Endothelial cell of umbilical vein (primary cell): ENCODE data around the gene LTB4R. TPM values are rescaled to one million over a fixed set of nuclear protein-coding genes. Genes with fewer than 3 reads are reported as not detected.

Experiments used
- BruUV-seq: library from RNA; stranded (reverse); fragments of 400-500 nt; replicated peaks from 2 replicates; lab custom pipeline; 2021; lab: Mats Ljungman, UMichigan
- CTCF ChIA-PET: fragments of 300-600, 350-600 bp; sonication (Branson Sonifier 250); formaldehyde crosslinking; loops from one replicate; lab custom pipeline; 2021; ENCODE audit warnings: antibody characterized with exemption, inconsistent platforms; lab: Charles Lee
- POLR2A ChIA-PET: fragments of 300-600, 350-600 bp; sonication (Branson Sonifier 250); formaldehyde crosslinking; loops from one replicate; lab custom pipeline; 2021; ENCODE audit warnings: antibody characterized with exemption, inconsistent platforms; lab: Charles Lee
- DNase-seq: peaks from one replicate; pipeline ENCODE4 v3.0.0-alpha.2; 2011; ENCODE audit warnings: low read depth, low spot score
- FAIRE-seq: peaks from 2 replicates; lab custom pipeline; 2011; peaks lifted over from hg19 to GRCh38; lab: Jason Lieb, UNC
- H2AFZ ChIP-seq: 2 replicates; pipeline ENCODE4 v1.6.0; 2012; ENCODE audit warnings: low read depth, low read length, control low read depth, inconsistent platforms
- H3K27ac ChIP-seq: 2 replicates; pipeline ENCODE4 v1.5.1; 2011; ENCODE audit warnings: low read depth, mild to moderate bottlenecking, control low read depth, low read length, moderate library complexity; ENCODE audit not compliant: insufficient read depth
- H3K27me3 ChIP-seq, 2 experiments: 2 replicates each; pipeline versions ENCODE4 v1.6.0 to v1.6.1; 2011; ENCODE audit warnings: low read length in 2 of 2, mixed read lengths in 1 of 2; ENCODE audit not compliant: control insufficient read depth in 2 of 2, insufficient read depth in 2 of 2
- H3K36me3 ChIP-seq, 2 experiments: 2 replicates in 1 of 2; 3 replicates in 1 of 2; pipeline ENCODE4 v1.5.1; 2011; ENCODE audit warnings: low read length in 2 of 2, mild to moderate bottlenecking in 1 of 2, moderate library complexity in 1 of 2; ENCODE audit not compliant: control insufficient read depth in 2 of 2, insufficient read depth in 2 of 2; ENCODE audit errors: extremely low read depth in 1 of 2
- H3K4me1 ChIP-seq: 3 replicates; pipeline ENCODE4 v1.5.1; 2011; ENCODE audit warnings: mild to moderate bottlenecking, low read length; ENCODE audit not compliant: control insufficient read depth, insufficient read depth; ENCODE audit errors: extremely low read depth
- H3K4me2 ChIP-seq: 2 replicates; pipeline ENCODE4 v1.6.1; 2011; ENCODE audit warnings: low read length, control low read depth, mixed read lengths; ENCODE audit not compliant: insufficient read depth
- H3K4me3 ChIP-seq, 3 experiments: fragments of 200-600 bp in 1 of 3; sonication (generic), shearing (Covaris generic) in 1 of 3; replicated peaks in 1 of 3; 2 replicates each; pipeline ENCODE4 v1.5.1; 2011 to 2016; ENCODE audit warnings: control low read depth in 3 of 3, low read length in 3 of 3, mild to moderate bottlenecking in 2 of 3, inconsistent platforms in 1 of 3, low read depth in 1 of 3, moderate library complexity in 1 of 3; ENCODE audit not compliant: insufficient read depth in 1 of 3
- H3K79me2 ChIP-seq: 2 replicates; pipeline ENCODE4 v1.6.0; 2012; ENCODE audit warnings: low read length, inconsistent platforms; ENCODE audit not compliant: control insufficient read depth, insufficient read depth
- H3K9ac ChIP-seq: replicated peaks from 2 replicates; pipeline ENCODE3; 2011; ENCODE audit warnings: low read length, control low read depth; ENCODE audit not compliant: insufficient read depth; ENCODE audit errors: extremely low read depth
- H3K9me1 ChIP-seq: replicated peaks from 3 replicates; pipeline ENCODE4 v1.6.0; 2011; ENCODE audit warnings: mild to moderate bottlenecking, low read length; ENCODE audit not compliant: control insufficient read depth, insufficient read depth; ENCODE audit errors: extremely low read depth
- H3K9me3 ChIP-seq: replicated peaks from 2 replicates; pipeline ENCODE4 v1.5.1; 2012; ENCODE audit warnings: low read length, inconsistent platforms; ENCODE audit not compliant: control insufficient read depth, insufficient read depth
- H4K20me1 ChIP-seq: replicated peaks from 2 replicates; pipeline ENCODE3; 2011; ENCODE audit warnings: mild to moderate bottlenecking, low read length; ENCODE audit not compliant: control insufficient read depth, insufficient read depth; ENCODE audit errors: extremely low read depth
- CTCF ChIP-seq, 2 donors: IDR thresholded peaks; 1 replicate in 1 of 2; 2 replicates in 1 of 2; pipeline ENCODE4 v1.5.1; 2011; ENCODE audit warnings: low read length in 2 of 2, mild to moderate bottlenecking in 2 of 2, moderate library complexity in 2 of 2, control low read depth in 1 of 2, inconsistent platforms in 1 of 2, low read depth in 1 of 2; ENCODE audit not compliant: insufficient read depth in 1 of 2; ENCODE audit errors: extremely low read depth in 1 of 2
- EZH2 ChIP-seq: IDR thresholded peaks from 2 replicates; pipeline ENCODE4 v1.6.1; 2012; ENCODE audit warnings: borderline replicate concordance, low read depth, mild to moderate bottlenecking, moderate library complexity, low read length, inconsistent platforms; ENCODE audit not compliant: severe bottlenecking
- FOS ChIP-seq: IDR thresholded peaks from 2 replicates; pipeline ENCODE4 v1.6.1; 2011; ENCODE audit warnings: mild to moderate bottlenecking, low read length, moderate library complexity, borderline replicate concordance; ENCODE audit not compliant: insufficient read depth
- GATA2 ChIP-seq: IDR thresholded peaks from 2 replicates; pipeline ENCODE4 v1.7.0; 2011; ENCODE audit warnings: low read depth, mild to moderate bottlenecking, moderate library complexity, mixed read lengths, low read length; ENCODE audit not compliant: insufficient read length, insufficient read depth
- JUN ChIP-seq: IDR thresholded peaks from 2 replicates; pipeline ENCODE4 v1.6.1; 2011; ENCODE audit warnings: borderline replicate concordance, low read depth; ENCODE audit not compliant: insufficient read length, insufficient read depth
- MAX ChIP-seq: IDR thresholded peaks from 2 replicates; pipeline ENCODE4 v1.6.1; 2011; ENCODE audit not compliant: insufficient read depth, insufficient read length
- MYC ChIP-seq: IDR thresholded peaks from one replicate; pipeline ENCODE4 v1.6.1; 2011; ENCODE audit warnings: mild to moderate bottlenecking, low read depth, low read length
- POLR2A ChIP-seq: IDR thresholded peaks from 2 replicates; pipeline ENCODE4 v1.6.1; 2012; ENCODE audit warnings: low read depth, mild to moderate bottlenecking, control low read depth, low read length
- POLR2AphosphoS5 ChIP-seq: IDR thresholded peaks from 2 replicates; pipeline ENCODE4 v1.6.1; 2012; ENCODE audit warnings: low read depth, mild to moderate bottlenecking, control low read depth, low read length, moderate library complexity; ENCODE audit not compliant: insufficient read depth
- dilution Hi-C: fragments of 300-500 bp; cut with MboI; formaldehyde crosslinking; loops from one replicate; pipeline ENCODE4 v1.15.0; 2019; ENCODE audit warnings: low sequenced_read_pairs; ENCODE audit not compliant: extremely low pct_ligation_motif_present
- intact Hi-C: fragments of 100-400 bp; cut with micrococcal nuclease; formaldehyde crosslinking; loops from one replicate; pipeline ENCODE4 v1.10.0; 2022
- polyA plus RNA-seq, 4 experiments: library from polyadenylated mRNA; depleted of rRNA in 3 of 4; stranded (reverse) in 3 of 4; unstranded in 1 of 4; fragments of >200 nt; gene quantifications; 2 replicates each; pipeline versions ENCODE4 v1.2.1 to v1.2.3, GENCODE V29; 2011 to 2012; ENCODE audit warnings: missing spikeins in 1 of 4
- total RNA-seq: library from RNA; stranded (reverse); gene quantifications from 2 replicates; pipeline ENCODE4 v1.2.3, GENCODE V29; 2021

Gene LTB4R
- total and polyA plus RNA-seq, 2 donors (not counting 3 experiments of a cell fraction or from before 2014, with no cell fraction given) = 9.1 to 10.5 TPM

- DNase-seq = no peak
- Histone ChIP-seq H3K4me1 (peaks cover 10% of the 10 kb centered on the region), H3K9me1 (no peaks in the 10 kb centered on the region), H3K27me3 (peaks cover 8 to 9% of the 10 kb centered on the region in 2 experiments), H3K9me3 (no peaks in the 10 kb centered on the region), H3K9ac (no peak overlapping the region), H3K4me2 (no peak overlapping the region), H3K36me3 (no peaks in the 10 kb centered on the region), H4K20me1 (no peaks in the 10 kb centered on the region), H3K4me3 (no peak overlapping the region), H3K27ac (no peak overlapping the region), H2AFZ (no peak overlapping the region), H3K79me2 (no peaks in the 10 kb centered on the region)
- no peak for TF ChIP-seq EZH2
- TF ChIP-seq CTCF (IDR thresholded peaks at IDR 0.05; ENCODE audit: extremely low read depth in 1 of 2, insufficient read depth in 1 of 2, low read depth in 1 of 2, low read length in 2 of 2) = no peak
- no peak for TF ChIP-seq JUN
- no peak for TF ChIP-seq GATA2
- TF ChIP-seq MAX = no peak
- no peak for TF ChIP-seq FOS
- TF ChIP-seq POLR2AphosphoS5 = no peak
- TF ChIP-seq MYC = no peak
- no peak for TF ChIP-seq POLR2A
- dilution Hi-C loops (no loop called here), intact Hi-C loops (no loop called here)
- no TSS peak for BruUV-seq
- POLR2A ChIA-PET = no interaction called here
- FAIRE-seq = no peak
- CTCF ChIA-PET = interaction anchor here (1.6 to 5.7 kb wide), 3 partner anchors 8 to 89 kb away, joined by 6 to 57 read pairs (median 7); partner anchors contain the start of gene ADCY4
Measured at GRCh38 chr14:24342889-24343288, 31.6 kb downstream of the LTB4R start.
